Body of pancreas (tissue), 4 donors: Measurements from ENCODE around the gene TCIRG1.

Experiments used
- CTCF ChIP-seq, 7 experiments: fragments of 450-650 bp in 4 of 7; fragments of 200-600 bp in 3 of 7; sonication (generic) in 3 of 7; IDR thresholded peaks; one replicate each; pipeline ENCODE4 v1.5.1; 2016 to 2019; ENCODE audit warnings: antibody characterized with exemption in 7 of 7
- POLR2A ChIP-seq, 3 donors: fragments of 450-650 bp; IDR thresholded peaks; one replicate each; pipeline ENCODE4 v1.6.1; 2016; ENCODE audit warnings: antibody characterized with exemption in 3 of 3, mild to moderate bottlenecking in 2 of 3

GRCh38 chr11:68044145-68044813 is 5.5 kb downstream of the TCIRG1 start:
- TF ChIP-seq CTCF (IDR thresholded peaks at IDR 0.05) = no peak
- no peak for TF ChIP-seq POLR2A (IDR thresholded peaks at IDR 0.05)
